Central memory CD8-positive, alpha-beta T cell (primary cell): Measurements from ENCODE around the gene ZNF71.

Source experiments
- ATAC-seq: fragments of 150-1000 bp; cut with Tn5 transposase; replicated peaks from 2 replicates; pipeline ENCODE4 v1.10.0; 2022; ENCODE audit warnings: mild to moderate bottlenecking, moderate FRiP score, moderate number of reproducible peaks; ENCODE audit not compliant: poor library complexity, severe bottlenecking; ENCODE audit errors: extremely low read depth
- DNase-seq, 2 donors: peaks; one replicate each; pipeline ENCODE4 v3.0.0; 2021; ENCODE audit warnings: low spot score in 2 of 2
- H3K27ac Mint-ChIP-seq: one replicate; pipeline ENCODE4 v1.8.0; 2022; ENCODE audit warnings: low read depth, mild to moderate bottlenecking, moderate library complexity, mixed read lengths
- H3K27me3 Mint-ChIP-seq: one replicate; pipeline ENCODE4 v1.8.0; 2022; ENCODE audit warnings: mixed read lengths
- H3K36me3 Mint-ChIP-seq: one replicate; pipeline ENCODE4 v1.8.0; 2022; ENCODE audit warnings: mild to moderate bottlenecking, moderate library complexity, mixed read lengths; ENCODE audit not compliant: insufficient read depth
- H3K4me1 Mint-ChIP-seq: one replicate; pipeline ENCODE4 v1.8.0; 2022; ENCODE audit warnings: mixed read lengths
- H3K4me3 Mint-ChIP-seq: one replicate; pipeline ENCODE4 v1.8.0; 2022; ENCODE audit warnings: mild to moderate bottlenecking, moderate library complexity, mixed read lengths
- H3K9me3 Mint-ChIP-seq: one replicate; pipeline ENCODE4 v1.8.0; 2022; ENCODE audit warnings: mixed read lengths

Gene ZNF71

GRCh38 chr19:56594783-56595547 is at the start of gene ZNF71:
Gene ZNF71 (plus strand): TSS chr19:56595302. CDS start chr19:56601559, 6,257 bp downstream.
- H3K36me3 Mint-ChIP-seq: peaks cover 11% of the 10 kb centered on the region
- peak within 1 kb of the TSS; percentile 76 for H3K4me3 Mint-ChIP-seq
- no peaks in the 10 kb centered on the region for H3K27me3 Mint-ChIP-seq
- peak within 1 kb of the TSS; percentile 94 for H3K27ac Mint-ChIP-seq
- DNase-seq (peak; percentile 69 to 73), ATAC-seq (peak; percentile 92)
- peaks cover 33% of the 10 kb centered on the region for H3K4me1 Mint-ChIP-seq
- peaks cover 6% of the 10 kb centered on the region for H3K9me3 Mint-ChIP-seq

- no peak for ATAC-seq
- no peaks in the 10 kb centered on the region for H3K4me1 Mint-ChIP-seq
- no peak for DNase-seq
- no peak overlapping the region for H3K4me3 Mint-ChIP-seq
- H3K27me3 Mint-ChIP-seq: no peaks in the 10 kb centered on the region
- H3K27ac Mint-ChIP-seq: no peak overlapping the region
- peaks cover 13% of the 10 kb centered on the region for H3K36me3 Mint-ChIP-seq
- peaks cover 15% of the 10 kb centered on the region for H3K9me3 Mint-ChIP-seq
Measured at GRCh38 chr19:56547535-56547934, 47.6 kb upstream of the ZNF71 start.

DNA sequence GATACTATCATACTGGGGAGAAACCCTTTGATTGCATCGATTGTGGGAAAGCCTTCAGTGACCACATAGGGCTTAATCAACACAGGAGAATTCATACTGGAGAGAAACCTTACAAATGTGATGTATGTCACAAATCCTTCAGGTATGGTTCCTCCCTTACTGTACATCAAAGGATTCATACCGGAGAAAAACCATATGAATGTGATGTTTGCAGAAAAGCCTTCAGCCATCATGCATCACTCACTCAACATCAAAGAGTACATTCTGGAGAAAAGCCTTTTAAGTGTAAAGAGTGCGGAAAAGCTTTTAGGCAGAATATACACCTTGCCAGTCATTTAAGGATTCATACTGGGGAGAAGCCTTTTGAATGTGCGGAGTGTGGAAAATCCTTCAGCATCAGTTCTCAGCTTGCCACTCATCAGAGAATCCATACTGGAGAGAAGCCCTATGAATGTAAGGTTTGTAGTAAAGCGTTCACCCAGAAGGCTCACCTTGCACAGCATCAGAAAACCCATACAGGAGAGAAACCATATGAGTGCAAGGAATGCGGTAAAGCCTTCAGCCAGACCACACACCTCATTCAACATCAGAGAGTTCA is 40.7 kb upstream of the ZNF71 start:
- ATAC-seq: no peak
- H3K36me3 Mint-ChIP-seq: peaks cover 6% of the 10 kb centered on the region

DNA sequence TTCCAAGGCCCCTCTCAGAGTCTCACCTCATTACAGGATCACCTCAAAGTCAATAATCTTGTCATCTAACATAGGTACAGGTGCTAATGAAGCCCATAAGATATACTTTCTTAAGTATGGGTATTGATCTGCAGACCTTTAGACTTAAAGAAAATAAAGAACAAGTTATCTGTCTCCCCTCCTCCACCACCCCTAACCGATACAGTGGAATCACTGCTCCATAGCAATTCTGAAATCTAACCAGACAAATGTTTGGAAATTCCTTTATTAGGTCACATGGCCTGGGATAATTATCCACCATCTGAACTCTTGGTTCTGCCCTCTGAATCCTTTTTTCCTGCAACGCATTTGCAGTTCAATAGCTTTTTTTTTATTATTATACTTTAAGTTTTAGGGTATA is 32.3 kb upstream of the ZNF71 start:
- no peak for DNase-seq
- H3K27ac Mint-ChIP-seq: no peak overlapping the region
- H3K4me3 Mint-ChIP-seq: no peak overlapping the region
- peaks cover 27% of the 10 kb centered on the region for H3K9me3 Mint-ChIP-seq
- peaks cover 10% of the 10 kb centered on the region for H3K4me1 Mint-ChIP-seq
- no peaks in the 10 kb centered on the region for H3K27me3 Mint-ChIP-seq
- H3K36me3 Mint-ChIP-seq: peaks cover 7% of the 10 kb centered on the region
- ATAC-seq: no peak

More for the DNA sequence above, 40.7 kb upstream of the ZNF71 start:
- Mint-ChIP-seq H3K27me3 (no peaks in the 10 kb centered on the region), H3K9me3 (peaks cover 27% of the 10 kb centered on the region), H3K27ac (no peak overlapping the region), H3K4me1 (no peaks in the 10 kb centered on the region), H3K4me3 (no peak overlapping the region)
- no peak for DNase-seq

- Mint-ChIP-seq H3K4me3 (peak overlapping the region; percentile 91), H3K9me3 (peaks cover 22% of the 10 kb centered on the region), H3K4me1 (peaks cover 12% of the 10 kb centered on the region), H3K36me3 (peaks cover 8% of the 10 kb centered on the region), H3K27me3 (no peaks in the 10 kb centered on the region), H3K27ac (peak overlapping the region; percentile 48)
- peak; percentile 30 for ATAC-seq
- DNase-seq: no peak
Measured at GRCh38 chr19:56566904-56567273, 28.2 kb upstream of the ZNF71 start.

DNA sequence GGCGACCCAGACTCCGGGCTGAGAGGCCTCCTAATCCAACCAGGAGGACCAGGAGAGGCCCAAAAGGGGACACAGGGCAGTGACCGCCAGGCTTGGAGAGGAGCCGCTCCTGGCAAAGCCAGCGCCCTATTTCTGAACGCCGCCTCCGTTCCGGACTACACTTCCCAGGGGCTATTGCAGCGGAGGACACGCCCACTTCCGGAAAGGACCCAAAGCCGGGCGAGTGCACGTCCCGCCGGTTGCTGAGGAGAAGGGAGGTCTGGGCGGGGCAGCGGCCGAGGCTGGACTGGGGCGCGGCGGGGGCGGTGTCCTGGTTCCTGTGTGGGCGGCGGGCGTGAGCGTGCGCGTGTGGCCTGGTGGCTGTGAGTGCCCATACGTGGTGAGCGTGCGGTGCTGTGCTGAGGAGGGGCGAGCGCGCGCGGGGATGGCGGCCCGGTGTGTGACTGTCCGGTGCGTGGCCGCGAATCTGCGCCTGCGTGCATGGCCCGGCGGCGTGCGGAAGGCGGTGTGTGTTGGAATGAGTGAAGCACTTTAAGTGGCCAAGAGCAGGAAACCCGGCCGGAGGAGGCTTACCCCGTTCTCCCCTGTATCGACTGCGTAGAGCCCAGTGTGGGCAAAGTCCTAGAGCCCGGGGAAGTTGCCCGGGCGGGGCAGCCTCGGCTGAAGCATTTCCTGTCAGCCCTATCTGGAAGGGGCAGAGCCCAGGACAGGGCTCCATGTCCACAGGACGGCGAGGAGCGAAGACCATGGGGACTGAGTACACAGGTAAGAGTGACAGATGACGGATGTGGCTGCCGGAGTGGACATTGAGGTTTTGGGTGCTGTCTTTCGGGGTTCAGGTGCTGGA is 27.6 kb upstream of the ZNF71 start, which contains the start of gene ZNF470:
Gene ZNF470 (plus strand): TSS at position 195 of the 847 bp plus-strand sequence. CDS start 2,844 bp downstream, outside the sequence.
- Mint-ChIP-seq H3K27me3 (no peaks in the 10 kb centered on the region), H3K36me3 (peaks cover 9% of the 10 kb centered on the region), H3K9me3 (peaks cover 22% of the 10 kb centered on the region), H3K27ac (peak within 1 kb of the TSS; percentile 48), H3K4me3 (peak within 1 kb of the TSS; percentile 91), H3K4me1 (peaks cover 12% of the 10 kb centered on the region)
- ATAC-seq: peak; percentile 94
- peak; percentile 71 to 83 for DNase-seq

DNA sequence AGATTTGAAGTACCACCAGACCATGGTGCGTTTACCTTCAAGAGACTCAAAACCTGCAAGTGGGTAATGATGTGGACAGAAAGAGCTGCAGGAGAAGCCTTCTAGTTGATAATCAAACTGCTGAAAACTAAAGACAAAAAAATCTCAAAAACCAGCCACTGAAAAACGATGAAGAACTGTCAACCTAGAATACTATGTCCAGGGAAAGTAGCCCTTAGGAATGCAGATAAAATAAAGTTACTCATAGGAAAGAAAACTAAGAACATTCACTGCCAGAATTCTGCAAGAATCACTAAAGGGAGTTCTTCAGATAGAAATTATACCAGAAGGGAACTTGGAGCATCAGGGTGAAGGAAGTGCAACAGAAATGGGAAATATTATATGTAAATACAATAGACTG is 22.5 kb upstream of the ZNF71 start:
- DNase-seq (no peak), ATAC-seq (no peak)
- peaks cover 4% of the 10 kb centered on the region for H3K4me1 Mint-ChIP-seq
- H3K9me3 Mint-ChIP-seq: peaks cover 26% of the 10 kb centered on the region
- no peaks in the 10 kb centered on the region for H3K27me3 Mint-ChIP-seq
- no peak overlapping the region for H3K4me3 Mint-ChIP-seq
- H3K36me3 Mint-ChIP-seq: peaks cover 8% of the 10 kb centered on the region
- H3K27ac Mint-ChIP-seq: no peak overlapping the region

DNA sequence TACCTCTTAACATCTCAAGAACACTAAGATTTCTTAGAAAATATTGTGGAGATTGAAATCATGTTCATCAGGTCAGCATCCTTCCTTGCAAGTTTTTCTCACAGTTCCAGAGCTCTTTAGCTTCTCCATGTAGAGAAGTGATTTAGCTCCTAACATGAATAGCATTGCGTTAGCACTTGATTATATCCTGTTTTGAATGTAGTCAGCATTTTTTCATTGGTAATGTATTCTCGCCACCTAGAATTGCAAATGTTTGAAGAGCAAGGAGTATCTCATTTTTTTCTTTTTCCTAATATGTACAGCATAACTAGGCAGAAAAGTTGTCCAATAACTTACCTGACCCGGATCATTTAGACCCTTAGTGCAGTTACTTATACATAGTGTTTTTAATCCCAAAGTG is 21.2 kb upstream of the ZNF71 start:
- Mint-ChIP-seq H3K4me3 (no peak overlapping the region), H3K9me3 (peaks cover 31% of the 10 kb centered on the region), H3K27ac (no peak overlapping the region), H3K27me3 (no peaks in the 10 kb centered on the region), H3K36me3 (peaks cover 8% of the 10 kb centered on the region), H3K4me1 (no peaks in the 10 kb centered on the region)
- DNase-seq (no peak), ATAC-seq (no peak)

DNA sequence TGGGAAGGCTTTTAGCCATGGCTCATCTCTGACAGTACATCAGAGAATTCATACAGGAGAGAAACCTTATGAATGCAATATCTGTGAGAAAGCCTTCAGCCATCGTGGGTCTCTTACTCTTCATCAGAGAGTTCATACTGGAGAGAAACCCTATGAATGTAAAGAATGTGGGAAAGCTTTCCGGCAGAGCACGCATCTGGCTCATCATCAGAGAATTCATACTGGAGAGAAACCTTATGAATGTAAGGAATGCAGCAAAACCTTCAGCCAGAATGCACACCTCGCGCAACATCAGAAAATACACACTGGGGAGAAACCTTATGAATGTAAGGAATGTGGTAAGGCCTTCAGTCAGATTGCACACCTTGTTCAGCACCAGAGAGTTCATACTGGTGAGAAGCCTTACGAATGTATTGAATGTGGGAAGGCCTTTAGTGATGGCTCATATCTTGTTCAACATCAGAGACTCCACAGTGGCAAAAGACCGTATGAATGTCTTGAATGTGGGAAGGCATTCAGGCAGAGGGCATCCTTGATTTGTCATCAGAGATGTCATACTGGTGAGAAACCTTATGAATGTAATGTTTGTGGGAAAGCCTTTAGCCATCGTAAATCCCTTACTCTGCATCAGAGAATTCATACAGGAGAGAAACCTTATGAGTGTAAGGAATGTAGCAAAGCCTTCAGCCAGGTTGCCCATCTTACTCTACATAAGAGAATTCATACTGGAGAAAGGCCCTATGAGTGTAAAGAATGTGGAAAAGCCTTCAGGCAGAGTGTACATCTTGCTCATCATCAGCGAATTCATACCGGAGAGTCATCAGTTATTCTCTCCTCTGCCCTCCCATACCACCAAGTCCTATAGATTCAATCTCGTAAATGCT is 17.1 kb upstream of the ZNF71 start:
- ATAC-seq: no peak
- Mint-ChIP-seq H3K9me3 (peaks cover 35% of the 10 kb centered on the region), H3K27ac (no peak overlapping the region), H3K4me1 (no peaks in the 10 kb centered on the region), H3K27me3 (no peaks in the 10 kb centered on the region), H3K36me3 (peaks cover 3% of the 10 kb centered on the region), H3K4me3 (no peak overlapping the region)
- DNase-seq: no peak

DNA sequence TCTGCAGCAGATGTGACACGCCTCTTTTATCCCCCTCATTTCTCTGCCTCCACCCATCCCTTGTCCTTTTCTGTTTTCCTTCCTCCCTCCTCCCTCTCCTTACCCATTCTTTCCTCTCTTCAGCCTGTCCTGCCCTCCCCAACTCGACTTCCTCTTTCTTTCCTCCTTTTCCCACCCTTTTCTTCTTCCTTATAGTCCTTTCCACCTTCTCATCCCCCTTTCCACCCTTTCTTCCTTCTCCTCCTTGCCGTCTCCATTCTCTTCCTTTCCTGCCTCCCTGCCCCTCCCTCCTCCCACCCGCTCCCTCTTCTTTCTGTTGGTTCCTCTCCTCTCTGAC is 688 bp upstream of the ZNF71 start:
- H3K27me3 Mint-ChIP-seq: no peaks in the 10 kb centered on the region
- DNase-seq: no peak
- H3K4me1 Mint-ChIP-seq: peaks cover 33% of the 10 kb centered on the region
- H3K9me3 Mint-ChIP-seq: peaks cover 6% of the 10 kb centered on the region
- ATAC-seq: no peak
- peak overlapping the region; percentile 94 for H3K27ac Mint-ChIP-seq
- peaks cover 11% of the 10 kb centered on the region for H3K36me3 Mint-ChIP-seq
- H3K4me3 Mint-ChIP-seq: peak overlapping the region; percentile 76

DNA sequence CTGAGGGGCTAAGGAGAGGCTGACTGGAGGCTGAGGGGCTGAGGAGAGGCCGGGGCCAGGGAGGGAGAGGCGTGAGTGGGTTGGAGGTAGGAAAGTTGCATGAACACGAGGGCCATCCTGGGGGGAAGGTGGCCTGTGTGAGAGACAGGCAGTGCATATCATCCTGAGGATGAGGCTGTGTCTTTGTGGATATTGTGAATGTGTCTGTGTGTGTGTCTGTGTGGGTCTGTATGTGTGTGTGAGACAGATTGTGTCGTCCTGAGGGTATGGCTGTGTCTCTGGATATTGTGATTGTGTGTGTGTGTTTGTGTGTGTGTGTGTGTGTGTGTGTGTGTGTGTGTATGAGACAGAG is 422 bp downstream of the ZNF71 start:
- H3K4me1 Mint-ChIP-seq: peaks cover 35% of the 10 kb centered on the region
- peak overlapping the region; percentile 94 for H3K27ac Mint-ChIP-seq
- peak overlapping the region; percentile 76 for H3K4me3 Mint-ChIP-seq
- DNase-seq: no peak
- H3K27me3 Mint-ChIP-seq: no peaks in the 10 kb centered on the region
- ATAC-seq: peak; percentile 30
- H3K36me3 Mint-ChIP-seq: peaks cover 11% of the 10 kb centered on the region
- H3K9me3 Mint-ChIP-seq: peaks cover 4% of the 10 kb centered on the region

DNA sequence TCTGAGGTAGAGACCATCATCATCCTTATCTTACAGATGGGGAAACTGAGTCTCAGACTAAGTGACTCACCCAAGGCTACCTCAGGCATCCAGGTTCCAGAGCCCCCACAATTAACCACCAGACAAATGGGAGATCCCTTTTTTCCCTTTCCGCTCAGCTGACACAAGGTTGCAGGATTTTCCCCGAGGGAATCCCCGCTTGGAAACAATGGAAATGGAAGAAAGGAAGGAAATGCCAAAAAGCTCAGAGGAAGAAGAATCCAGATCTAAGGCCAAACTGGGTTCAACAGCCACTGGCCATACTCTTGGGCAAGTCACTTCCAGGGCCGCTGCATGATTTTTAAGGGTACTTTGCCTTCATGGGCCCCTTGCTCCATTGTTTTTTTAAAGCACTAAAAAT is 1.6 kb downstream of the ZNF71 start:
- Mint-ChIP-seq H3K27ac (no peak overlapping the region), H3K36me3 (peaks cover 11% of the 10 kb centered on the region), H3K4me1 (peaks cover 46% of the 10 kb centered on the region), H3K27me3 (no peaks in the 10 kb centered on the region), H3K9me3 (peaks cover 5% of the 10 kb centered on the region), H3K4me3 (peak overlapping the region; percentile 76)
- no peak for DNase-seq
- no peak for ATAC-seq
